H1 (cell line): ENCODE data around the gene PTPN1. TPM values are rescaled to one million over a fixed set of nuclear protein-coding genes. Genes with fewer than 3 reads are reported as not detected.

Experiments
- CHD2 ChIP-seq: IDR thresholded peaks from 2 replicates; pipeline ENCODE4 v1.6.1; 2012; ENCODE audit warnings: low read length, improper control_type of control experiment
- polyA plus RNA-seq, 7 experiments: library from polyadenylated mRNA; depleted of rRNA in 3 of 7; stranded (reverse) in 5 of 7; unstranded in 2 of 7; fragments of >200 nt in 5 of 7; fragments of 200-250 nt in 2 of 7; gene quantifications; 1 replicate in 5 of 7; 2 replicates in 1 of 7; 4 replicates in 1 of 7; pipeline versions ENCODE4 v1.2.1 to v1.2.3, GENCODE V29; 2011 to 2013; ENCODE audit warnings: missing spikeins in 2 of 7, mixed read lengths in 2 of 7
- total RNA-seq: library from RNA; stranded (reverse); fragmentation: NEBNext Ultra II Directional; extraction: Animal tissue kit (Norgen Biotek cat#: 25700); gene quantifications from 2 replicates; pipeline ENCODE4 v1.2.1, GENCODE V29; 2021

Gene PTPN1
- total and polyA plus RNA-seq, 2 of the 8 experiments (the other 6 are each of a cell fraction or from before 2014, with no cell fraction given), result 18.6 to 32.1 TPM

DNA sequence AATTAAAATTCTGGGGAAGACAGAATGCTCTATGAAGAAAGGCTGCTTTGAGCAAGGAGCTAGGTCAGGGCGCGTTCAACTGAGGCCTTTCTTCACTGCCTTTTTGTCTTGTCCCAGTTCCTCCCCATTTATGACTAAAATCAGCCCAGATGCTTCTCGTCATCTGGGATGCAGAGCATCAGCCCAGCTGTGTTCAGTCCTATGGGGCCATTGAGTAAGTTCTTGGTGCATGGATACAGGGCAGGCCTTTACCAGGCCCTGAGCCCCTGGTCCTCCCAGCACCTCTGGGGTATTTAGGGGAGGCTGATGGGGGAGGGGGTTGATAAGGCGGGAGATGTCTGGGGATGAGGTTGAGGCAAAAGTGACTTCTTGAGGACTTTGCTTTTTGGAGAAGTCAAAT, 55.7 kb downstream of the PTPN1 start (continued):
- no peak for TF ChIP-seq CHD2
